Lower leg skin (tissue), 3 donors: Measurements from ENCODE around the gene PPP1R14C.

ENCODE experiments used
- CTCF ChIP-seq, 3 donors: fragments of 450-650 bp; IDR thresholded peaks; one replicate each; pipeline ENCODE4 v1.5.1; 2016; ENCODE audit warnings: antibody characterized with exemption in 3 of 3, mild to moderate bottlenecking in 3 of 3, moderate library complexity in 2 of 3
- POLR2A ChIP-seq, 2 donors: fragments of 450-650 bp; IDR thresholded peaks; one replicate each; pipeline ENCODE4 v1.6.1; 2016 to 2017; ENCODE audit warnings: antibody characterized with exemption in 2 of 2, mild to moderate bottlenecking in 1 of 2, moderate library complexity in 1 of 2

- TF ChIP-seq POLR2A (IDR thresholded peaks at IDR 0.05) (no peak), CTCF (IDR thresholded peaks at IDR 0.05) (no peak)
Measured at GRCh38 chr6:150290429-150290828, 147.6 kb downstream of the PPP1R14C start.
